SH-SY5Y (cell line): ENCODE measurements around the gene SLC2A1.

Experiments
- GATA2 ChIP-seq: IDR thresholded peaks from 2 replicates; pipeline ENCODE4 v1.6.1; 2011; ENCODE audit warnings: mild to moderate bottlenecking, low read depth, low read length
- GATA3 ChIP-seq: IDR thresholded peaks from 2 replicates; pipeline ENCODE4 v1.6.1; 2011; ENCODE audit warnings: low read depth, mild to moderate bottlenecking, low read length, moderate library complexity

The SLC2A1 gene

GRCh38 chr1:42960122-42960390 lies 1.4 kb upstream of the SLC2A1 start:
- TF ChIP-seq GATA2 (no peak), GATA3 (no peak)

- TF ChIP-seq GATA3 (no peak), GATA2 (no peak)
These were observed 684 bp downstream of the SLC2A1 start for GRCh38 chr1:42957880-42958487.

- TF ChIP-seq GATA3, result no peak
- TF ChIP-seq GATA2, result no peak
These were observed 1.3 kb downstream of the SLC2A1 start for GRCh38 chr1:42957229-42957879.

GRCh38 chr1:42956739-42957138 lies 1.9 kb downstream of the SLC2A1 start:
- TF ChIP-seq GATA2 (no peak), GATA3 (no peak)

GRCh38 chr1:42955311-42956063 lies 3.2 kb downstream of the SLC2A1 start:
- no peak for TF ChIP-seq GATA3
- TF ChIP-seq GATA2, result no peak

DNA sequence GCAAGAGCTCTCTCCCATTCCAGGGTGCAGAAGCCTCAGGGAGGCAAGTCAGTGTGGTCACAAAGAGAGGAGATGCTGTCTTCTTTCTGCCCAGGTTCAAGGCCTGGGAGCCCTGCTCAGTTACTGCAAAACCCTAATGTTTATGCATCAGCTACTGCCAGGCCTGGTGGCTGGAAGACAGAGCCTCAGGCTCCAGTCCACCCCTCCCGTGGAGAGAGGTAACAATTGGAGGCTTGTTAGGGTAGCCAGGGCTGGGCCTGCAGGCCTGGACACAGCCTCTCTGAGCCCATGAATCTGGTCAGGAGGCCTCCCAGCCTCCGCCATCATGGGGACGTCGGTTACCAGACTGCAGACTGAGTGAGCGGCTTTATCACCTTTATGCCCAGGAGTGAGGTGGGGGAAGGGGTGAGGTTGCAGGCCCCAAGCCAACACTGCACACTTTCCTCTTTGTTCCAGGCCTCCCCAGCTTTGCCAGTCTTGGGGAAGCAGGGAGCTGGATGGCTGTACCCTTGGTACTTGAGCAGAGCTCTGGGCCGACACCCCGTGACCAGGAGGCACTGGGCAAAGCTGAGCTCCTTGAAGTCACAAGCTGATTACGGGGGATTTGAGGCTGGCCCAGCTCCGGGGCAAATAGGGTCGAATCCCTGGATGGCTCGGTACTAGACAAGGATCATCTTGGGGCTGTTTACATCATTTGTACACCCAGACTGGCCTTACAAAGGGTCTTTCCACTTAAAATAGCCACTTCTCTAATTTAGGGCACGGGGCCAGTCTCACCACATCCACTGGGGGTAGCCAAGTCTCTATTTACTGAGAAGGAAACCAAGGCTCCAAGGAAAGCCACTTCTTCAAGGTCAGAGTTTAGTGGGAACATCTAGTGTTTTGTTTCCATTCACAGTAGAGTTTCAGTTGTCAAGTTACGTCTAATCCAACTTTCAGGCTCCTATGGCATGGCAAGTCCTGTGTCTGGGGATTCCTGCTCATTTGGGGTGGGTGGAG lies 5.2 kb downstream of the SLC2A1 start:
- TF ChIP-seq GATA2 (no peak), GATA3 (no peak)

- TF ChIP-seq GATA2 (no peak), GATA3 (no peak)
These were observed 6.2 kb downstream of the SLC2A1 start for GRCh38 chr1:42952303-42953001.

GRCh38 chr1:42951588-42951987 lies 7.1 kb downstream of the SLC2A1 start:
- TF ChIP-seq GATA2, result no peak
- TF ChIP-seq GATA3, result no peak

GRCh38 chr1:42950116-42950481 lies 8.6 kb downstream of the SLC2A1 start:
- TF ChIP-seq GATA3, result no peak
- no peak for TF ChIP-seq GATA2

DNA sequence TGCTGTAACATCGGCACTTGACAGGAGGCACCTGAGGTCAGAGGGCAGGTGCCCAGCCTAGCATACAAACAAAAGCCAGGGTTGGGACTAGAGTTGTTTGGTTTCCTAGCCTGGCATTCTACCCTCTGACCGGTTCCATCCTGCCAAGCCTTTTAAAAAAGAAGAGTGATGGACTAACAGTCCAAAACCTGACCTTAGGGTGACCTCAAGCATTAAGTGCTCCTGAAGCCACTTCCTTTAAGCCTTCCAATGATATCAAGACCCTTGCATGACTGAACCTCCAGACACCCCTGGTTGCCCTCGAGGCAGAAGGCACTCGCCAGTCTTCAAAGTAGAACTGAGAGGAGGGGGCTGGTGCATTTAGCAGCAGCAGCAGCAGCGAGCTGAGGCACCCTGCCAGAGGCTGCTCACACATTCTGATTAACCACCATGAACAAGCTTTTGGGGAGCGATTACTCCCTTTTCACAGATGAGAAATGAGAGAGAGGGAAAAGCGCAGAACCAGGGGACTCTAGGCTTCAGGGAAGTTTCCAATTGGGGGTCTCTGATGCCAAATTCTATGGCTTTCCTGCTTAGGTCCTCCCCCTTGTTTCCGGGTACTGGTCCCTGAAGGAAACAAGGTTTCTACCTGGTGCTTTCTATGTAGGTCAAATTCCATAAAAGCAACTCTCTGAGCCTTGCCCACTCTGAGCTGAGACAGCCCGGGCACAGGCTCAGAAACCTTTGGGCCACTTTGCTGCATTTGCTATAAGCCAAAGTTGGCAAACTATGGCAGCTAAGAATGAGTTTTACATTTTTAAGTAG lies 9.2 kb downstream of the SLC2A1 start:
- TF ChIP-seq GATA2 (no peak), GATA3 (no peak)

DNA sequence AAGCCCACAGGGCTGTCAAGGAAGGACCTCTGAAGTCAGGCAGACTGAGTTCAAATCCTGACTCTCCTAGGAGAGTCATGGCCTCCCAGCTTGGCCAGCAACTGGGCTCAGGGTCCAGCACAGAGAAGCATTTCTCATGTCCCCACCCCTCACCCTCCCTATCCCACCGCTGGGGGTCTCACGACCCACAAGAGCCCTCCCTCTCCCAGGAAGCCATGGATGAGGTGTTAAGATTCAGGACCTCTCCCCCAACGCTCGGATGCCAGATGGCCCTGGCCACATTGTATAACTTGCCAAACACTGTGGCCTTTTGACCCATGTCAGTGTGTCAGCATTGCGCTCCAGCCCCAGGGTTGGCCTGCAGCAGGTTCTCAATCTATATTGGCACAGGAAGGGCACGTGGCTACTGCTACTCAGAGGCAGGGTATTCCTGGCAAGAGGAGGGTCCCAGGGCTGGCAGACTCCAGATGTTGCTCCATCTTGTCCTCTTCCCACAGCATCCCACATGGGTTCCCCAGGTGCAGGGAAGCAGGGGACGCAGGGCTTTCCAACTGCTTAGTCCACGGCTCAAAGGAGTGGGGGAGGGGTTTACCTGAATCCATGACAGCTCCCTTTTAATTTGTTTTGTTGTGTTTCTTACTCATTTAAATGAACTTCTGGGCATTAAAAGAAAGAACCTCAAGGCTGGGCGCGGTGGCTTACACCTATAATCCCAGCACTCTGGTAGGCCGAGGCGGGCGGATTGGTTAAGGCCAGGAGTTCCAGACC lies 10.5 kb downstream of the SLC2A1 start:
- TF ChIP-seq GATA3, result no peak
- no peak for TF ChIP-seq GATA2

- no peak for TF ChIP-seq GATA3
- TF ChIP-seq GATA2, result no peak
These were observed 11.6 kb downstream of the SLC2A1 start for GRCh38 chr1:42947117-42947516.
